HCT116 (cell line): Measurements from ENCODE around the gene ZNF691. TPM values are rescaled to one million over a fixed set of nuclear protein-coding genes. Genes with fewer than 3 reads are reported as not detected.
"Not testable (repeated sequence)": the region's sequence is repeated elsewhere in the genome, so short reads cannot be mapped to it uniquely, and the experiment has no call there.

Experiments
- ATAC-seq: fragments of 200-7000 bp; cut with Tn5 transposase; 2 replicates; pipeline ENCODE4 v1.9.1; 2020; ENCODE audit warnings: mild to moderate bottlenecking, moderate library complexity
- BruUV-seq: library from RNA; stranded (reverse); fragments of 400-500 nt; replicated peaks from 2 replicates; lab custom pipeline; 2021; lab: Mats Ljungman, UMichigan
- CTCF ChIA-PET: fragments of 300-600 bp; sonication (Branson Sonifier 250); formaldehyde crosslinking; loops from one replicate; lab custom pipeline; 2021; ENCODE audit warnings: antibody characterized with exemption; lab: Charles Lee
- POLR2A ChIA-PET: fragments of 300-600, 350-600 bp; sonication (Branson Sonifier 250); formaldehyde crosslinking; loops from one replicate; lab custom pipeline; 2021; ENCODE audit warnings: antibody characterized with exemption; lab: Charles Lee
- RAD21 ChIA-PET, 2 experiments: fragments of 300-600 bp; sonication (Branson Sonifier 250); formaldehyde crosslinking; loops; one replicate each; lab custom pipeline; 2023; ENCODE audit warnings: low total read pairs in 2 of 2; ENCODE audit not compliant: uncharacterized antibody in 2 of 2, unreplicated experiment in 2 of 2, low non-redundant PET in 1 of 2; lab: Charles Lee
- DNase-seq: peaks from one replicate; pipeline ENCODE4 v3.0.0-alpha.2; 2010; ENCODE audit warnings: low read depth, low spot score
- H2AFZ ChIP-seq: fragments of 200-600 bp; shearing (Covaris generic), sonication (generic); 2 replicates; pipeline ENCODE4 v1.6.1; 2017; ENCODE audit warnings: low read depth, mixed run types, mixed read lengths, antibody characterized with exemption, low read length; ENCODE audit not compliant: poor library complexity, severe bottlenecking
- H3K27ac ChIP-seq: 2 replicates; pipeline ENCODE4 v1.5.1; 2012; ENCODE audit warnings: low read depth, low read length
- H3K27me3 ChIP-seq: fragments of 200-600 bp; sonication (generic); 2 replicates; pipeline ENCODE4 v1.6.1; 2016; ENCODE audit warnings: mixed run types, low read length, mixed read lengths; ENCODE audit not compliant: insufficient read depth
- H3K36me3 ChIP-seq, 2 experiments: fragments of 200-500 bp in 1 of 2; fragments of 200-600 bp in 1 of 2; sonication (Bioruptor generic) in 1 of 2; sonication (generic) in 1 of 2; 2 replicates each; pipeline versions ENCODE4 v1.5.1 to v1.6.1; 2014 to 2016; ENCODE audit warnings: low read length in 2 of 2, inconsistent platforms in 1 of 2, mixed read lengths in 1 of 2, mixed run types in 1 of 2; ENCODE audit not compliant: insufficient read depth in 2 of 2, control insufficient read depth in 1 of 2
- H3K4me1 ChIP-seq, 2 experiments: fragments of 200-600 bp in 1 of 2; sonication (generic) in 1 of 2; 2 replicates each; pipeline versions ENCODE4 v1.5.1 to v1.6.1; 2012 to 2017; ENCODE audit warnings: low read length in 2 of 2, inconsistent platforms in 1 of 2, mild to moderate bottlenecking in 1 of 2, mixed read lengths in 1 of 2, mixed run types in 1 of 2, moderate library complexity in 1 of 2; ENCODE audit not compliant: insufficient read depth in 2 of 2, control insufficient read depth in 1 of 2
- H3K4me2 ChIP-seq: fragments of 200-600 bp; sonication (generic); 2 replicates; pipeline ENCODE4 v1.6.1; 2017; ENCODE audit warnings: mixed run types, low read length, mixed read lengths
- H3K4me3 ChIP-seq, 2 experiments: fragments of 200-600 bp in 1 of 2; sonication (generic) in 1 of 2; replicated peaks in 1 of 2; 2 replicates each; pipeline ENCODE4 v1.5.1; 2011 to 2016; ENCODE audit warnings: low read length in 2 of 2, control low read depth in 1 of 2, low read depth in 1 of 2, mild to moderate bottlenecking in 1 of 2, mixed read lengths in 1 of 2, mixed run types in 1 of 2
- H3K79me2 ChIP-seq: fragments of 200-600 bp; sonication (generic); 2 replicates; pipeline ENCODE4 v1.6.1; 2017; ENCODE audit warnings: mild to moderate bottlenecking, mixed run types, low read length, moderate library complexity, mixed read lengths; ENCODE audit not compliant: insufficient read depth
- H3K9ac ChIP-seq: fragments of 200-600 bp; sonication (generic); 2 replicates; pipeline ENCODE4 v1.6.1; 2016; ENCODE audit warnings: low read length, mixed read lengths
- H3K9me2 ChIP-seq: fragments of 200-600 bp; sonication (generic), shearing (Covaris generic); 2 replicates; pipeline ENCODE4 v1.6.1; 2017; ENCODE audit warnings: mixed run types, mild to moderate bottlenecking, moderate library complexity; ENCODE audit not compliant: insufficient read depth
- H3K9me3 ChIP-seq, 2 experiments: fragments of 200-500 bp in 1 of 2; fragments of 200-600 bp in 1 of 2; sonication (Bioruptor generic) in 1 of 2; sonication (generic) in 1 of 2; 2 replicates each; pipeline ENCODE4 v1.6.1; 2014 to 2017; ENCODE audit warnings: low read length in 2 of 2, mixed read lengths in 2 of 2, inconsistent platforms in 1 of 2, low read depth in 1 of 2, mild to moderate bottlenecking in 1 of 2, mixed run types in 1 of 2, moderate library complexity in 1 of 2; ENCODE audit not compliant: control insufficient read depth in 1 of 2, insufficient read depth in 1 of 2
- H4K20me1 ChIP-seq: fragments of 200-600 bp; sonication (generic), shearing (Covaris generic); 2 replicates; pipeline ENCODE4 v1.6.1; 2017; ENCODE audit warnings: mixed run types, mild to moderate bottlenecking, moderate library complexity; ENCODE audit not compliant: insufficient read depth
- ELF1 ChIP-seq: IDR thresholded peaks from 2 replicates; pipeline ENCODE4 v1.6.1; 2012; ENCODE audit warnings: low read depth, borderline replicate concordance
- EZH2 ChIP-seq: fragments of 200-600 bp; sonication (generic); IDR thresholded peaks from 2 replicates; pipeline ENCODE4 v1.6.1; 2017; ENCODE audit warnings: antibody characterized with exemption, mixed run types
- EZH2phosphoT487 ChIP-seq: fragments of 200-600 bp; IDR thresholded peaks from 2 replicates; pipeline ENCODE4 v1.6.1; 2018; ENCODE audit warnings: antibody characterized with exemption, borderline replicate concordance
- FOSL1 ChIP-seq: IDR thresholded peaks from 2 replicates; pipeline ENCODE4 v1.6.1; 2012; ENCODE audit warnings: low read depth
- JUND ChIP-seq: IDR thresholded peaks from 2 replicates; pipeline ENCODE4 v1.6.1; 2012
- POLR2A ChIP-seq: IDR thresholded peaks from 2 replicates; pipeline ENCODE4 v1.7.0; 2011; ENCODE audit warnings: borderline replicate concordance; ENCODE audit not compliant: insufficient read depth, insufficient read length; ENCODE audit errors: extremely low read depth
- SIN3A ChIP-seq: IDR thresholded peaks from 2 replicates; pipeline ENCODE4 v1.6.1; 2012; ENCODE audit warnings: low read depth
- TCF7L2 ChIP-seq: IDR thresholded peaks from 2 replicates; pipeline ENCODE4 v1.7.0; 2011; ENCODE audit warnings: borderline replicate concordance, inconsistent platforms; ENCODE audit not compliant: insufficient read depth, insufficient read length; ENCODE audit errors: extremely low read depth
- YY1 ChIP-seq: IDR thresholded peaks from 2 replicates; pipeline ENCODE4 v1.6.1; 2011; ENCODE audit warnings: low read length, low read depth, moderate library complexity, mild to moderate bottlenecking; ENCODE audit not compliant: insufficient replicate concordance; ENCODE audit errors: extremely low read depth
- ZBTB33 ChIP-seq: IDR thresholded peaks from 2 replicates; pipeline ENCODE4 v1.6.1; 2011; ENCODE audit warnings: mild to moderate bottlenecking, low read length, moderate library complexity; ENCODE audit not compliant: insufficient replicate concordance; ENCODE audit errors: extremely low read depth
- ZFX ChIP-seq: fragments of 450-650 bp; IDR thresholded peaks from 2 replicates; pipeline ENCODE4 v1.6.1; 2017
- ZNF274 ChIP-seq: fragments of 200-500 bp; sonication (Bioruptor generic); IDR thresholded peaks from 2 replicates; pipeline ENCODE4 v1.6.1; 2014; ENCODE audit warnings: mild to moderate bottlenecking, low read depth, low read length, inconsistent platforms
- intact Hi-C: fragments of 100-400 bp; cut with micrococcal nuclease; formaldehyde crosslinking; loops from 2 replicates; pipeline ENCODE4 v1.10.0; 2022
- total RNA-seq: library from RNA; stranded (reverse); gene quantifications from one replicate; pipeline ENCODE4 v1.2.1, GENCODE V29; 2021; ENCODE audit not compliant: unreplicated experiment

ZNF691 gene
- total RNA-seq, 1 experiment from 2014 or later: 11.1 TPM

GRCh38 chr1:42889264-42889663 lies 42.9 kb downstream of the ZNF691 start (continued):
- TF ChIP-seq FOSL1 (no peak), TCF7L2 (no peak), EZH2 (no peak), ZNF274 (no peak), EZH2phosphoT487 (no peak), YY1 (no peak), POLR2A (no peak)

- Histone ChIP-seq H4K20me1 (no peaks in the 10 kb centered on the region), H3K27me3 (no peaks in the 10 kb centered on the region), H3K9me2 (no peaks in the 10 kb centered on the region), H3K4me2 (no peak overlapping the region), H3K4me3 (no peak overlapping the region), H3K4me1 (no peaks in the 10 kb centered on the region), H2AFZ (no peak overlapping the region), H3K79me2 (no peaks in the 10 kb centered on the region), H3K9ac (no peak overlapping the region), H3K36me3 (no peaks in the 10 kb centered on the region), H3K27ac (no peak overlapping the region), H3K9me3 (no peaks in the 10 kb centered on the region)
- no TSS peak for BruUV-seq
- CTCF ChIA-PET: interaction anchor here (1.4 kb wide), 1 partner anchor 182 kb away, joined by 3 read pairs; no protein-coding TSS in a partner anchor
- intact Hi-C loops: no loop called here
- no peak for DNase-seq
- POLR2A ChIA-PET: no interaction called here
- no peak for ATAC-seq
- RAD21 ChIA-PET: no interaction called here
- no peak for TF ChIP-seq YY1
- TF ChIP-seq JUND: no peak
- no peak for TF ChIP-seq POLR2A
- TF ChIP-seq ZBTB33: no peak
- TF ChIP-seq ZFX: no peak
- no peak for TF ChIP-seq ZNF274
- no peak for TF ChIP-seq EZH2
- TF ChIP-seq SIN3A: no peak
- TF ChIP-seq ELF1: no peak
Observed at GRCh38 chr1:42891465-42892138, 45.2 kb downstream of the ZNF691 start.

- H2AFZ ChIP-seq, POLR2A ChIA-PET, H3K9me2 ChIP-seq, H3K9ac ChIP-seq, H3K27me3 ChIP-seq, H3K9me3 ChIP-seq, intact Hi-C loops, H3K4me1 ChIP-seq, H3K27ac ChIP-seq, BruUV-seq, H4K20me1 ChIP-seq, H3K79me2 ChIP-seq, H3K4me2 ChIP-seq, RAD21 ChIA-PET, H3K36me3 ChIP-seq, DNase-seq, ATAC-seq, H3K4me3 ChIP-seq, CTCF ChIA-PET: not testable (repeated sequence)
Observed at GRCh38 chr1:42899960-42900359, 53.5 kb downstream of the ZNF691 start.
